DOHH2 (cell line): ENCODE measurements around the gene AQP6.

Source experiments
- H3F3A ChIP-seq: fragments of 200-600 bp; sonication (generic), shearing (Covaris generic); 2 replicates; pipeline ENCODE4 v1.6.0; 2016; ENCODE audit warnings: antibody characterized with exemption, mild to moderate bottlenecking; ENCODE audit not compliant: control insufficient read depth, insufficient read depth
- H3K27ac ChIP-seq: fragments of 200-600 bp; sonication (generic); 2 replicates; pipeline ENCODE4 v1.5.1; 2014; ENCODE audit warnings: low read depth, mild to moderate bottlenecking, low read length, moderate library complexity
- H3K27me3 ChIP-seq: fragments of 200-600 bp; sonication (generic); 2 replicates; pipeline ENCODE4 v1.6.1; 2014; ENCODE audit warnings: mild to moderate bottlenecking, low read length, mixed read lengths; ENCODE audit not compliant: control insufficient read depth
- H3K36me3 ChIP-seq: fragments of 200-600 bp; sonication (generic); 2 replicates; pipeline ENCODE4 v1.6.1; 2014; ENCODE audit warnings: mild to moderate bottlenecking, low read length, moderate library complexity, mixed read lengths; ENCODE audit not compliant: control insufficient read depth
- H3K4me1 ChIP-seq: fragments of 200-600 bp; sonication (generic); 2 replicates; pipeline ENCODE4 v1.6.1; 2014; ENCODE audit warnings: mild to moderate bottlenecking, low read length, mixed read lengths; ENCODE audit not compliant: control insufficient read depth
- H3K4me2 ChIP-seq: fragments of 200-600 bp; sonication (generic); 2 replicates; pipeline ENCODE4 v1.6.0; 2014; ENCODE audit warnings: mild to moderate bottlenecking, low read length, moderate library complexity
- H3K4me3 ChIP-seq: fragments of 200-600 bp; sonication (generic); 2 replicates; pipeline ENCODE4 v1.5.1; 2014; ENCODE audit warnings: mild to moderate bottlenecking, low read length, mixed read lengths
- H3K79me2 ChIP-seq: fragments of 200-600 bp; sonication (generic); 2 replicates; pipeline ENCODE4 v1.6.1; 2014; ENCODE audit warnings: mild to moderate bottlenecking, low read length, mixed read lengths; ENCODE audit not compliant: control insufficient read depth
- H3K9me2 ChIP-seq: fragments of 200-600 bp; sonication (generic); replicated peaks from 2 replicates; pipeline ENCODE4 v1.6.1; 2014; ENCODE audit warnings: mild to moderate bottlenecking, low read length, mixed read lengths; ENCODE audit not compliant: control insufficient read depth
- H3K9me3 ChIP-seq: fragments of 200-600 bp; sonication (generic); 2 replicates; pipeline ENCODE4 v1.6.1; 2014; ENCODE audit warnings: antibody characterized with exemption, low read length, mixed read lengths; ENCODE audit not compliant: control insufficient read depth, insufficient read depth
- H4K20me1 ChIP-seq: fragments of 200-600 bp; sonication (generic); 2 replicates; pipeline ENCODE4 v1.6.0; 2014; ENCODE audit warnings: low read depth, mild to moderate bottlenecking, antibody characterized with exemption, low read length, moderate library complexity; ENCODE audit not compliant: control insufficient read depth, insufficient read depth
- CTCF ChIP-seq: fragments of 200-600 bp; sonication (generic); IDR thresholded peaks from one replicate; pipeline ENCODE4 v1.5.1; 2014; ENCODE audit warnings: antibody characterized with exemption, mild to moderate bottlenecking, low read depth, low read length; ENCODE audit not compliant: poor library complexity, severe bottlenecking
- EZH2phosphoT487 ChIP-seq: fragments of 200-600 bp; sonication (generic); IDR thresholded peaks from 2 replicates; pipeline ENCODE4 v1.6.1; 2017; ENCODE audit warnings: borderline replicate concordance, mild to moderate bottlenecking, antibody characterized with exemption, low read length, moderate library complexity, mixed read lengths

The AQP6 gene

GRCh38 chr12:49946497-49946896 is 26.2 kb upstream of the AQP6 start:
- no peaks in the 10 kb centered on the region for H4K20me1 ChIP-seq
- no peak overlapping the region for H3K4me2 ChIP-seq
- H3F3A ChIP-seq: 0 out of 2 replicates have a peak, but pooled peaks cover 2% of the 10 kb centered on the region
- no peaks in the 10 kb centered on the region for H3K36me3 ChIP-seq
- peaks cover 12% of the 10 kb centered on the region for H3K4me1 ChIP-seq
- H3K4me3 ChIP-seq: no peak overlapping the region
- H3K9me3 ChIP-seq: no peaks in the 10 kb centered on the region
- no peak overlapping the region for H3K27ac ChIP-seq
- no peaks in the 10 kb centered on the region for H3K79me2 ChIP-seq
- no peaks in the 10 kb centered on the region for H3K9me2 ChIP-seq
- no peak for TF ChIP-seq EZH2phosphoT487
- no peak for TF ChIP-seq CTCF
- no peaks in the 10 kb centered on the region for H3K27me3 ChIP-seq

DNA sequence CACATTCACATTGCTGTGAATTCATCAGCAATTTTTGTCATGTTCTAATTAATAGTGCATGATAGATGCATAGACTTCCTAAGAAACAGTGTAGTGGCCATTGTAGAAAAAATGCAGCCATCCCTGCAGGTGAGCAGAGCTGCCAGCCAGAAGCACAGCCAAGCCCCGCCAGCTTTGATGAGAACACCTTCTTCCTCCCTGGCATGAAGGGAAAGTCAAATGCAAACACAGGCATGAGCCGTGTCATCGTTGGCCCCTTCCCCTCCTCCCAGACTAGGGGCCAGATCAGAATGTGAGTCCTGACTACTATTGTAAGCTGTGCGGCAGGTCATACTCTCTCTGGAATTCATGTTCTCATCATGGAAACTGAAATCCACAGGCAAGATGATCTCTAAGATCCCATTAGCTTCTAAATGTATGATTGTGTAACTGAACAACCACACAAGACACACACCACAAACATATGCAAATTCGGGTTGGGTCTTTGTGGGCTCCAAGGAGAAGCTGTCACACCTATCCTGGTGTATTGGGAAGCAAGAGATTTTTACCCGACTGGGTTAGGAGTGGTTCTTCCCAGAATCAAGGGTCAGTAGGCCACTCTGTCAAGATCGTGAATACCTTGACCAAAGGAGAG is 25.0 kb upstream of the AQP6 start:
- TF ChIP-seq EZH2phosphoT487 (no peak), CTCF (no peak)
- H3K4me1 ChIP-seq: peaks cover 12% of the 10 kb centered on the region
- H3K27ac ChIP-seq: no peak overlapping the region

DNA sequence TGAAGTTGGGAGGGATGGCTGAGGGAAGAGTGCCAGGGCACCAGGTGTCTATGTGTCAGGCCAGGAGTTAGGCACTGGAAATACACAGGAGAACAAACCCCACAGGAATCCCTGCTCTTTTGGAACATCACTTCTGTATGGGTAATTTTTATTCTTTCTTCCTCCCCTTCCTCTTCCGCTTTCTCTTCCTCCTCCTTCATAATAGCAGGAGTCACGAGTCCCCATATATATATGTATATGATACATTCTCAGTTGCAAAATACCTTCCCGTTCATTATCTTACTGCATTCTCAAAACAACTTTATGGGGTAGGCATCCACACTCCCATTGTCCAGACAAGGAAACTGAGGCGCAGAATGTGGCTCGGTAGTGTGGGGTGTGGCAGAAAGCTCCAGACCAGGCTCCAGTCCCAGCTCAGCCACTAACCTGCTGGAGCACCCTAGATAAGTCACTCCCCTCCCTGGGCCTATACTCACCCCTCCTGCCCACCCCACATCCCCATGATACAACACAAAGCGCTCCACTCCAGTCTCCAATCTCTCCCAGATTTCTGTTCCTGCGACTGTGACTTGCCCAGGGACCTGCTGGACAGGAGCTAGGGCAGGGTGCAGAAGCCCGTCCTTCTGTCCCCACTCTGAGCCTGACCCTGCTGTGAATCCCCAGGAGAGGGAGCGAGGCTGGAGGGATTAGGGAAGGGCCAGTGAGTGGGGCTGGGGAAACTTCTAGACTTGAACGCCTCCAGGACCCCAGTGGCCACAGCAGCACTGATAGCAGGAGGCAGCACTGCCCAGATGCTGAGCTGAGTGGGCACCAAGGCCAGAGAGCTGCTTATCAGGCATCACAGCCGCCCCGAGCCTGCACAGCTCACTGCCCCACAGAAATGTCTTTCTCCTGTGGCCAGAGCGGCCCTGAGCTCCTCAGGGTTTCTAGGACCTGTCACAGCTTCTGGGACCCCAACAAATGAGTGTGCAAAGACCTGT is 23.6 kb upstream of the AQP6 start:
- TF ChIP-seq CTCF: no peak
- no peak for TF ChIP-seq EZH2phosphoT487
- Histone ChIP-seq H3F3A (0 out of 2 replicates have a peak, but pooled peaks cover 2% of the 10 kb centered on the region), H3K4me3 (no peak overlapping the region), H3K79me2 (no peaks in the 10 kb centered on the region), H3K27ac (no peak overlapping the region), H3K9me3 (no peaks in the 10 kb centered on the region), H3K4me2 (no peak overlapping the region), H3K36me3 (no peaks in the 10 kb centered on the region), H3K27me3 (no peaks in the 10 kb centered on the region), H3K9me2 (no peaks in the 10 kb centered on the region), H3K4me1 (peaks cover 12% of the 10 kb centered on the region), H4K20me1 (no peaks in the 10 kb centered on the region)

More for the DNA sequence above, 25.0 kb upstream of the AQP6 start:
- no peak overlapping the region for H3K4me2 ChIP-seq
- no peaks in the 10 kb centered on the region for H3K27me3 ChIP-seq
- no peaks in the 10 kb centered on the region for H4K20me1 ChIP-seq
- no peaks in the 10 kb centered on the region for H3K36me3 ChIP-seq
- H3K4me3 ChIP-seq: no peak overlapping the region
- 0 out of 2 replicates have a peak, but pooled peaks cover 2% of the 10 kb centered on the region for H3F3A ChIP-seq
- H3K79me2 ChIP-seq: no peaks in the 10 kb centered on the region
- no peaks in the 10 kb centered on the region for H3K9me2 ChIP-seq
- H3K9me3 ChIP-seq: no peaks in the 10 kb centered on the region
